NT2/D1 (cell line): ENCODE data around the gene PELI2.

Experiments used
- DNase-seq: peaks from one replicate; pipeline ENCODE4 v3.0.0-alpha.2; 2011; ENCODE audit warnings: low read depth, low spot score
- H3K27me3 ChIP-seq: 2 replicates; pipeline ENCODE4 v1.6.0; 2011; ENCODE audit warnings: mild to moderate bottlenecking; ENCODE audit not compliant: insufficient read length, insufficient read depth
- H3K36me3 ChIP-seq: 2 replicates; pipeline ENCODE4 v1.6.1; 2011; ENCODE audit warnings: mild to moderate bottlenecking, low read length, mixed read lengths; ENCODE audit not compliant: insufficient read depth, insufficient read length
- H3K4me1 ChIP-seq: 2 replicates; pipeline ENCODE4 v1.5.1; 2011; ENCODE audit not compliant: insufficient read depth, insufficient read length
- H3K4me3 ChIP-seq: 2 replicates; pipeline ENCODE4 v1.5.1; 2011; ENCODE audit warnings: low read depth; ENCODE audit not compliant: insufficient read length
- H3K9ac ChIP-seq: 2 replicates; pipeline ENCODE4 v1.6.0; 2011; ENCODE audit warnings: low read depth; ENCODE audit not compliant: insufficient read length
- H3K9me3 ChIP-seq: 2 replicates; pipeline ENCODE4 v1.5.1; 2011; ENCODE audit warnings: mild to moderate bottlenecking, low read length; ENCODE audit not compliant: insufficient read depth
- SUZ12 ChIP-seq: IDR thresholded peaks from 2 replicates; pipeline ENCODE4 v1.6.1; 2011; ENCODE audit not compliant: insufficient read length, insufficient read depth; ENCODE audit errors: extremely low read depth
- YY1 ChIP-seq: IDR thresholded peaks from 2 replicates; pipeline ENCODE4 v1.6.1; 2011; ENCODE audit not compliant: insufficient read length, insufficient read depth
- ZNF274 ChIP-seq: IDR thresholded peaks from 2 replicates; pipeline ENCODE4 v1.6.1; 2011; ENCODE audit warnings: mild to moderate bottlenecking, low read depth, low read length

PELI2 gene

GRCh38 chr14:56119201-56119981 is 1.2 kb downstream of the PELI2 start:
- Histone ChIP-seq H3K9ac (peak overlapping the region; percentile 81), H3K4me3 (peak overlapping the region; percentile 61), H3K4me1 (no peaks in the 10 kb centered on the region), H3K9me3 (no peaks in the 10 kb centered on the region), H3K27me3 (peaks cover 27% of the 10 kb centered on the region), H3K36me3 (no peaks in the 10 kb centered on the region)
- no peak for DNase-seq
- TF ChIP-seq ZNF274 = no peak
- no peak for TF ChIP-seq YY1
- TF ChIP-seq SUZ12 = no peak

- peak overlapping the region; percentile 81 for H3K9ac ChIP-seq
- H3K4me1 ChIP-seq = no peaks in the 10 kb centered on the region
- peak overlapping the region; percentile 61 for H3K4me3 ChIP-seq
- peaks cover 27% of the 10 kb centered on the region for H3K27me3 ChIP-seq
- no peak for DNase-seq
- no peaks in the 10 kb centered on the region for H3K36me3 ChIP-seq
- no peaks in the 10 kb centered on the region for H3K9me3 ChIP-seq
- no peak for TF ChIP-seq ZNF274
- TF ChIP-seq YY1 = no peak
- TF ChIP-seq SUZ12 = no peak
Measured at GRCh38 chr14:56120091-56120691, 2.0 kb downstream of the PELI2 start.

- H3K27me3 ChIP-seq = peaks cover 27% of the 10 kb centered on the region
- no peaks in the 10 kb centered on the region for H3K9me3 ChIP-seq
- no peaks in the 10 kb centered on the region for H3K4me1 ChIP-seq
- H3K36me3 ChIP-seq = no peaks in the 10 kb centered on the region
- DNase-seq = no peak
- TF ChIP-seq ZNF274 (no peak), YY1 (no peak), SUZ12 (no peak)
- H3K9ac ChIP-seq = no peak overlapping the region
- no peak overlapping the region for H3K4me3 ChIP-seq
Measured at GRCh38 chr14:56121816-56122215, 3.6 kb downstream of the PELI2 start.

- Histone ChIP-seq H3K27me3 (peaks cover 27% of the 10 kb centered on the region), H3K4me3 (no peak overlapping the region), H3K9ac (no peak overlapping the region), H3K9me3 (no peaks in the 10 kb centered on the region), H3K4me1 (no peaks in the 10 kb centered on the region), H3K36me3 (no peaks in the 10 kb centered on the region)
- DNase-seq = no peak
- TF ChIP-seq YY1 (no peak), ZNF274 (no peak), SUZ12 (no peak)
Measured at GRCh38 chr14:56122301-56122700, 4.1 kb downstream of the PELI2 start.

GRCh38 chr14:56124327-56124726 is 6.1 kb downstream of the PELI2 start:
- Histone ChIP-seq H3K36me3 (no peaks in the 10 kb centered on the region), H3K4me1 (no peaks in the 10 kb centered on the region), H3K27me3 (peaks cover 24% of the 10 kb centered on the region), H3K9me3 (no peaks in the 10 kb centered on the region), H3K9ac (no peak overlapping the region), H3K4me3 (no peak overlapping the region)
- no peak for DNase-seq
- TF ChIP-seq ZNF274 = no peak
- TF ChIP-seq SUZ12 = no peak
- TF ChIP-seq YY1 = no peak

- Histone ChIP-seq H3K27me3 (peaks cover 7% of the 10 kb centered on the region), H3K9me3 (no peaks in the 10 kb centered on the region), H3K9ac (no peak overlapping the region), H3K4me1 (no peaks in the 10 kb centered on the region), H3K36me3 (no peaks in the 10 kb centered on the region), H3K4me3 (no peak overlapping the region)
- no peak for TF ChIP-seq YY1
- no peak for TF ChIP-seq SUZ12
- no peak for TF ChIP-seq ZNF274
- no peak for DNase-seq
Measured at GRCh38 chr14:56125772-56126636, 7.8 kb downstream of the PELI2 start.

- DNase-seq = no peak
- no peaks in the 10 kb centered on the region for H3K36me3 ChIP-seq
- peaks cover 2% of the 10 kb centered on the region for H3K27me3 ChIP-seq
Measured at GRCh38 chr14:56126637-56126913, 8.4 kb downstream of the PELI2 start.

More at GRCh38 chr14:56126637-56126913, 8.4 kb downstream of the PELI2 start:
- Histone ChIP-seq H3K4me1 (no peaks in the 10 kb centered on the region), H3K9me3 (no peaks in the 10 kb centered on the region), H3K4me3 (no peak overlapping the region), H3K9ac (no peak overlapping the region)
- TF ChIP-seq YY1 = no peak
